HG02610 (cell line): ENCODE results near the gene DNAJC4.

Experiments
- ATAC-seq: cut with Tn5 transposase; IDR thresholded peaks from one replicate; pipeline ENCODE4 v1.9.1; 2021; ENCODE audit warnings: mild to moderate bottlenecking, moderate library complexity; ENCODE audit not compliant: unreplicated experiment

The DNAJC4 gene

GRCh38 chr11:64227405-64227956 is 2.9 kb upstream of the DNAJC4 start:
- ATAC-seq = no peak

GRCh38 chr11:64229090-64229743 is 1.1 kb upstream of the DNAJC4 start:
- ATAC-seq = no peak

- no peak for ATAC-seq
These were observed 591 bp upstream of the DNAJC4 start for GRCh38 chr11:64229744-64230170.

- no peak for ATAC-seq
These were observed 627 bp downstream of the DNAJC4 start for GRCh38 chr11:64230985-64231365.

GRCh38 chr11:64231546-64231945 is 1.2 kb downstream of the DNAJC4 start:
- no peak for ATAC-seq

GRCh38 chr11:64232182-64232966 is 2.0 kb downstream of the DNAJC4 start:
- no peak for ATAC-seq

GRCh38 chr11:64232967-64233315 is 2.6 kb downstream of the DNAJC4 start:
- no peak for ATAC-seq

GRCh38 chr11:64233913-64234586 is 3.7 kb downstream of the DNAJC4 start, which contains the start of gene VEGFB:
Gene VEGFB, plus strand, starts transcription at chr11:64234584. Its CDS starts 250 bp downstream, at chr11:64234834.
- no peak for ATAC-seq

- ATAC-seq = no peak
These were observed 4.5 kb downstream of the DNAJC4 start for GRCh38 chr11:64234647-64235379.

GRCh38 chr11:64235437-64236161 is 5.3 kb downstream of the DNAJC4 start:
- no peak for ATAC-seq

GRCh38 chr11:64237484-64237951 is 7.2 kb downstream of the DNAJC4 start:
- no peak for ATAC-seq

GRCh38 chr11:64238076-64238475 is 7.7 kb downstream of the DNAJC4 start:
- ATAC-seq = no peak

GRCh38 chr11:64238999-64239398 is 8.7 kb downstream of the DNAJC4 start:
- no peak for ATAC-seq

GRCh38 chr11:64239662-64240434 is 9.5 kb downstream of the DNAJC4 start:
- ATAC-seq = no peak

GRCh38 chr11:64240435-64241240 is 10.3 kb downstream of the DNAJC4 start, which contains the start of gene FKBP2:
Gene FKBP2, plus strand, starts transcription at chr11:64241095. Its CDS starts 1,293 bp downstream, at chr11:64242388.
- ATAC-seq = peak; percentile 49

GRCh38 chr11:64241241-64241490 is 10.8 kb downstream of the DNAJC4 start:
- ATAC-seq = peak; percentile 74

GRCh38 chr11:64241491-64242374 is 11.4 kb downstream of the DNAJC4 start:
- ATAC-seq = peak; percentile 2
